HepG2 (cell line): ENCODE results near the gene LRP5. TPM values are rescaled to one million over a fixed set of nuclear protein-coding genes. Genes with fewer than 3 reads are reported as not detected.

Source experiments
- AKAP8 ChIP-seq: sonication (generic); formaldehyde crosslinking; IDR thresholded peaks from 2 replicates; pipeline ENCODE4 v1.5.1; 2020; ENCODE audit warnings: mild to moderate bottlenecking, missing genetic modification reagents
- ESRRA ChIP-seq: sonication (generic); formaldehyde crosslinking; IDR thresholded peaks from 2 replicates; pipeline ENCODE4 v1.5.1; 2020; ENCODE audit warnings: mild to moderate bottlenecking, low read depth, missing genetic modification reagents
- GZF1 ChIP-seq: sonication (generic); formaldehyde crosslinking; IDR thresholded peaks from 2 replicates; pipeline ENCODE4 v1.5.1; 2020; ENCODE audit warnings: mild to moderate bottlenecking, missing genetic modification reagents
- KLF6 ChIP-seq: IDR thresholded peaks from 2 replicates; pipeline ENCODE4 v1.8.0; 2016; ENCODE audit warnings: missing biosample characterization, missing genetic modification reagents
- MEIS1 ChIP-seq: sonication (generic); formaldehyde crosslinking; IDR thresholded peaks from 2 replicates; pipeline ENCODE4 v1.9.0; 2021; ENCODE audit warnings: mild to moderate bottlenecking, missing genetic modification reagents, moderate library complexity, borderline replicate concordance
- NAIF1 ChIP-seq: sonication (generic); formaldehyde crosslinking; IDR thresholded peaks from 2 replicates; pipeline ENCODE4 v1.5.0; 2020; ENCODE audit warnings: mild to moderate bottlenecking, missing genetic modification reagents, borderline replicate concordance
- SIN3A ChIP-seq: IDR thresholded peaks from 2 replicates; pipeline ENCODE4 v1.6.1; 2011; ENCODE audit warnings: low read depth, mild to moderate bottlenecking, control low read depth, low read length, borderline replicate concordance
- SIN3B ChIP-seq: fragments of 150-350 bp; IDR thresholded peaks from 2 replicates; pipeline ENCODE4 v1.6.1; 2014; ENCODE audit warnings: low read length
- TFAP4 ChIP-seq: sonication (generic); IDR thresholded peaks from 2 replicates; pipeline ENCODE4 v1.6.1; 2016; ENCODE audit warnings: low read depth, borderline replicate concordance
- U2AF2 ChIP-seq: fragments of 200-400 bp; formaldehyde crosslinking; IDR thresholded peaks from 2 replicates; pipeline ENCODE4 v1.6.1; 2017; ENCODE audit warnings: low read depth, mild to moderate bottlenecking, low read length
- ZBTB7A ChIP-seq: sonication (generic); formaldehyde crosslinking; IDR thresholded peaks from 2 replicates; pipeline ENCODE4 v1.8.0; 2022; ENCODE audit warnings: mild to moderate bottlenecking, missing genetic modification reagents
- ZNF556 ChIP-seq: sonication (generic); formaldehyde crosslinking; IDR thresholded peaks from 2 replicates; pipeline ENCODE4 v1.4.0; 2020; ENCODE audit warnings: mild to moderate bottlenecking, missing genetic modification reagents, borderline replicate concordance
- ZNF674 ChIP-seq: sonication (generic); formaldehyde crosslinking; IDR thresholded peaks from 2 replicates; pipeline ENCODE4 v1.5.0; 2020; ENCODE audit warnings: low read depth, mild to moderate bottlenecking, missing genetic modification reagents
- ZSCAN30 ChIP-seq: sonication (generic); formaldehyde crosslinking; IDR thresholded peaks from 2 replicates; pipeline ENCODE4 v1.5.0; 2020; ENCODE audit warnings: mild to moderate bottlenecking, missing genetic modification reagents
- polyA plus RNA-seq, 8 experiments: library from polyadenylated mRNA; depleted of rRNA in 3 of 8; stranded (reverse) in 7 of 8; unstranded in 1 of 8; fragments of >200 nt; fragmentation: Illumina TruSeq in 4 of 8; extraction: Trizol in 4 of 8; gene quantifications; 2 replicates each; pipeline versions ENCODE4 v1.2.1 to v1.2.3, GENCODE V29; 2011 to 2016; ENCODE audit warnings: low read depth in 4 of 8, missing spikeins in 1 of 8, mixed read lengths in 1 of 8; ENCODE audit not compliant: insufficient read depth in 1 of 8
- total RNA-seq, 5 experiments: library from RNA; depleted of rRNA; stranded (reverse); fragments of >200 nt; fragmentation: Illumina TruSeq; extraction: Trizol; gene quantifications; 2 replicates each; pipeline ENCODE4 v1.2.3, GENCODE V29; 2016; ENCODE audit warnings: low read depth in 1 of 5
- TF ChIP-seq, protein P1 (sequence below): sonication (generic); formaldehyde crosslinking; IDR thresholded peaks from 2 replicates; pipeline ENCODE4 v1.4.0; 2020; ENCODE audit warnings: mild to moderate bottlenecking, missing genetic modification reagents
- TF ChIP-seq, protein P2 (sequence below): sonication (generic); formaldehyde crosslinking; IDR thresholded peaks from 2 replicates; pipeline ENCODE4 v1.5.0; 2020; ENCODE audit warnings: missing genetic modification reagents
- TF ChIP-seq, protein P3 (sequence below): sonication (generic); formaldehyde crosslinking; conservative IDR thresholded peaks from 2 replicates; pipeline ENCODE4 v1.8.0; 2022; ENCODE audit warnings: low read depth, missing genetic modification reagents

Gene LRP5
- total and polyA plus RNA-seq, 2 of the 13 experiments (the other 11 are each of a cell fraction or from before 2014, with no cell fraction given): 40.4 to 64.0 TPM

- TF ChIP-seq, protein P1, sequence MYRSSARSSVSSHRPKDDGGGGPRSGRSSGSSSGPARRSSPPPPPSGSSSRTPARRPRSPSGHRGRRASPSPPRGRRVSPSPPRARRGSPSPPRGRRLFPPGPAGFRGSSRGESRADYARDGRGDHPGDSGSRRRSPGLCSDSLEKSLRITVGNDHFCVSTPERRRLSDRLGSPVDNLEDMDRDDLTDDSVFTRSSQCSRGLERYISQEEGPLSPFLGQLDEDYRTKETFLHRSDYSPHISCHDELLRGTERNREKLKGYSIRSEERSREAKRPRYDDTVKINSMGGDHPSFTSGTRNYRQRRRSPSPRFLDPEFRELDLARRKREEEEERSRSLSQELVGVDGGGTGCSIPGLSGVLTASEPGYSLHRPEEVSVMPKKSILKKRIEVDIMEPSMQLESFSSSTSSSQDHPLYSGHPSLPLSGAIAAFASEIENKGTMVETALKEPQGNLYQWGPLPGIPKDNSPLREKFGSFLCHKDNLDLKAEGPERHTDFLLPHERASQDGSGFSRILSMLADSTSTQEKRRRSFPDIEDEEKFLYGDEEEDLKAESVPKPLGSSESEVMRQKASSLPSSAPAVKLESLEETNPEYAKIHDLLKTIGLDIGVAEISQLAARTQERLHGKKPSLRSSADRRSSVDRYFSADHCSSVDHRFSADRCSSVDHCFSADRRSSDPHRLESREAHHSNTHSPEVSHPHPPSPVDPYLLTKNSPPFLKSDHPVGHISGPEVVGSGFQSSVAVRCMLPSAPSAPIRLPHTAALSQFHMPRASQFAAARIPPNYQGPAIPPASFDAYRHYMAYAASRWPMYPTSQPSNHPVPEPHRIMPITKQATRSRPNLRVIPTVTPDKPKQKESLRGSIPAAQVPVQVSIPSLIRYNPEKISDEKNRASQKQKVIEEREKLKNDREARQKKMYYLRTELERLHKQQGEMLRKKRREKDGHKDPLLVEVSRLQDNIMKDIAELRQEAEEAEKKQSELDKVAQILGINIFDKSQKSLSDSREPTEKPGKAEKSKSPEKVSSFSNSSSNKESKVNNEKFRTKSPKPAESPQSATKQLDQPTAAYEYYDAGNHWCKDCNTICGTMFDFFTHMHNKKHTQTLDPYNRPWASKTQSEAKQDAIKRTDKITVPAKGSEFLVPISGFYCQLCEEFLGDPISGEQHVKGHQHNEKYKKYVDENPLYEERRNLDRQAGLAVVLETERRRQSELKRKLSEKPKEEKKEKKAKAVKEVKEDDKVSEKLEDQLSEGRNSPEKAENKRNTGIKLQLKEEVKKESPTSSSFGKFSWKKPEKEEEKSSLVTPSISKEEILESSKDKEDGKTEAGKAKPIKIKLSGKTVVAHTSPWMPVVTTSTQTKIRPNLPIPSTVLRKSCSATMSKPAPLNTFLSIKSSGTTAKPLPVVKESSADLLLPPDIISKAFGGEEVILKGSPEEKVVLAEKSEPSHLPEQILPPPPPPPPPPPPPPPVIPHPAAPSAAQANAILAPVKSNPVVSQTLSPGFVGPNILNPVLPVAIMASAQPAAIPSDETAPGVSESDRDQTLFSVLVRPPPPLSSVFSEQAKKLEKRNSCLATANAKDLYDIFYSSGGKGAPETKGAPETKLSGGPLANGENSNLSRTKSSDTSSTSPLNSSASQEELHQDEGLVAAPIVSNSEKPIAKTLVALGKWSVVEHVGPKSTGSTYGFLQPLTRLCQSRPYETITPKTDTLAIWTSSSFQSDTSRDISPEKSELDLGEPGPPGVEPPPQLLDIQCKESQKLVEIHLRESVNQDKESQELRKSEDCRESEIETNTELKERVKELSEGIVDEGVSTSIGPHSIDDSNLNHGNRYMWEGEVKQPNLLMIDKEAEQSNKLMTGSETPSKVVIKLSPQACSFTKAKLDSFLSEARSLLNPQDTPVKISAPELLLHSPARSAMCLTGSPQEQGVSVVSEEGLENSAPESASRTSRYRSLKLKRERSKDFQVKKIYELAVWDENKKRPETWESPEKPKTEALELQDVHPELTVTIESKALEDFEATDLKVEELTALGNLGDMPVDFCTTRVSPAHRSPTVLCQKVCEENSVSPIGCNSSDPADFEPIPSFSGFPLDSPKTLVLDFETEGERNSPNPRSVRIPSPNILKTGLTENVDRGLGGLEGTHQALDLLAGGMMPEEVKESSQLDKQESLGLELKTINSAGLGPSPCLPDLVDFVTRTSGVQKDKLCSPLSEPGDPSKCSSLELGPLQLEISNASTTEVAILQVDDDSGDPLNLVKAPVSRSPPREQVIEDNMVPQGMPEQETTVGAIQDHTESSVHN: 0 out of 2 replicates have a peak, but pooled peaks have one; percentile 59
- no peak for TF ChIP-seq ZBTB7A
- no peak for TF ChIP-seq GZF1 (CRISPR knock-in tag)
- TF ChIP-seq NAIF1 (CRISPR knock-in tag): no peak
- no peak for TF ChIP-seq ZNF674
- TF ChIP-seq SIN3A: peak; percentile 43; the same call in 1 of the 2 replicates
- TF ChIP-seq AKAP8: 0 out of 2 replicates have a peak, but pooled peaks have one; percentile 23
- no peak for TF ChIP-seq ZSCAN30 (CRISPR knock-in tag)
- TF ChIP-seq KLF6 (CRISPR knock-in tag): no peak
- peak; percentile 75; the same call in 1 of the 2 replicates for TF ChIP-seq ZNF556 (CRISPR knock-in tag)
- no peak for TF ChIP-seq ESRRA
- TF ChIP-seq, protein P2, sequence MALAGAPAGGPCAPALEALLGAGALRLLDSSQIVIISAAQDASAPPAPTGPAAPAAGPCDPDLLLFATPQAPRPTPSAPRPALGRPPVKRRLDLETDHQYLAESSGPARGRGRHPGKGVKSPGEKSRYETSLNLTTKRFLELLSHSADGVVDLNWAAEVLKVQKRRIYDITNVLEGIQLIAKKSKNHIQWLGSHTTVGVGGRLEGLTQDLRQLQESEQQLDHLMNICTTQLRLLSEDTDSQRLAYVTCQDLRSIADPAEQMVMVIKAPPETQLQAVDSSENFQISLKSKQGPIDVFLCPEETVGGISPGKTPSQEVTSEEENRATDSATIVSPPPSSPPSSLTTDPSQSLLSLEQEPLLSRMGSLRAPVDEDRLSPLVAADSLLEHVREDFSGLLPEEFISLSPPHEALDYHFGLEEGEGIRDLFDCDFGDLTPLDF (CRISPR knock-in tag): no peak
- TF ChIP-seq, protein P3, sequence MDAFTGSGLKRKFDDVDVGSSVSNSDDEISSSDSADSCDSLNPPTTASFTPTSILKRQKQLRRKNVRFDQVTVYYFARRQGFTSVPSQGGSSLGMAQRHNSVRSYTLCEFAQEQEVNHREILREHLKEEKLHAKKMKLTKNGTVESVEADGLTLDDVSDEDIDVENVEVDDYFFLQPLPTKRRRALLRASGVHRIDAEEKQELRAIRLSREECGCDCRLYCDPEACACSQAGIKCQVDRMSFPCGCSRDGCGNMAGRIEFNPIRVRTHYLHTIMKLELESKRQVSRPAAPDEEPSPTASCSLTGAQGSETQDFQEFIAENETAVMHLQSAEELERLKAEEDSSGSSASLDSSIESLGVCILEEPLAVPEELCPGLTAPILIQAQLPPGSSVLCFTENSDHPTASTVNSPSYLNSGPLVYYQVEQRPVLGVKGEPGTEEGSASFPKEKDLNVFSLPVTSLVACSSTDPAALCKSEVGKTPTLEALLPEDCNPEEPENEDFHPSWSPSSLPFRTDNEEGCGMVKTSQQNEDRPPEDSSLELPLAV (CRISPR knock-in tag): no peak
- TF ChIP-seq MEIS1 (CRISPR knock-in tag): no peak
- TF ChIP-seq TFAP4: peak; percentile 68; the same call in 1 of the 2 replicates
- TF ChIP-seq U2AF2: no peak
- no peak for TF ChIP-seq SIN3B
Observed at GRCh38 chr11:68313574-68314202, 1.3 kb downstream of the LRP5 start (continued).
